Keratinocyte (primary cell): ENCODE results near the gene ATP8B1. TPM values are rescaled to one million over a fixed set of nuclear protein-coding genes. Genes with fewer than 3 reads are reported as not detected.

ENCODE experiments used
- DNase-seq: peaks from one replicate; pipeline ENCODE4 v3.0.0-alpha.2; 2011; ENCODE audit warnings: low read depth, missing footprints, low spot score
- FAIRE-seq: peaks from 2 replicates; lab custom pipeline; 2011; peaks lifted over from hg19 to GRCh38; lab: Jason Lieb, UNC
- H2AFZ ChIP-seq: 2 replicates; pipeline ENCODE4 v1.6.0; 2012; ENCODE audit warnings: low read length, control low read depth, inconsistent platforms; ENCODE audit not compliant: control insufficient read depth
- H3K27ac ChIP-seq: 2 replicates; pipeline ENCODE4 v1.5.1; 2011; ENCODE audit warnings: low read length; ENCODE audit not compliant: control insufficient read depth, insufficient read depth
- H3K27me3 ChIP-seq: 3 replicates; pipeline ENCODE4 v1.6.0; 2011; ENCODE audit warnings: low read length; ENCODE audit not compliant: control insufficient read depth, insufficient read depth; ENCODE audit errors: extremely low read depth
- H3K36me3 ChIP-seq, 2 experiments: 2 replicates in 1 of 2; 3 replicates in 1 of 2; pipeline ENCODE4 v1.5.1; 2011; ENCODE audit warnings: low read length in 2 of 2, mild to moderate bottlenecking in 1 of 2; ENCODE audit not compliant: control insufficient read depth in 2 of 2, insufficient read depth in 2 of 2; ENCODE audit errors: extremely low read depth in 1 of 2
- H3K4me1 ChIP-seq: 3 replicates; pipeline ENCODE4 v1.5.1; 2011; ENCODE audit warnings: low read length; ENCODE audit not compliant: control insufficient read depth, insufficient read depth; ENCODE audit errors: extremely low read depth
- H3K4me2 ChIP-seq: 3 replicates; pipeline ENCODE4 v1.6.0; 2011; ENCODE audit warnings: low read depth, low read length; ENCODE audit not compliant: control insufficient read depth, insufficient read depth; ENCODE audit errors: extremely low read depth
- H3K4me3 ChIP-seq, 3 experiments: fragments of 200-600 bp in 1 of 3; sonication (generic) in 1 of 3; 2 replicates in 2 of 3; 3 replicates in 1 of 3; pipeline ENCODE4 v1.5.1; 2011 to 2016; ENCODE audit warnings: low read length in 3 of 3, mild to moderate bottlenecking in 3 of 3, control low read depth in 2 of 3, inconsistent platforms in 1 of 3, low read depth in 1 of 3, mixed read lengths in 1 of 3, mixed run types in 1 of 3, moderate library complexity in 1 of 3; ENCODE audit not compliant: control insufficient read depth in 2 of 3, insufficient read depth in 2 of 3; ENCODE audit errors: extremely low read depth in 1 of 3
- H3K79me2 ChIP-seq: 2 replicates; pipeline ENCODE4 v1.6.0; 2012; ENCODE audit warnings: low read length; ENCODE audit not compliant: control insufficient read depth, insufficient read depth
- H3K9ac ChIP-seq: 3 replicates; pipeline ENCODE4 v1.6.0; 2011; ENCODE audit warnings: low read length; ENCODE audit not compliant: control insufficient read depth, insufficient read depth; ENCODE audit errors: extremely low read depth
- H3K9me1 ChIP-seq: 3 replicates; pipeline ENCODE4 v1.6.0; 2011; ENCODE audit warnings: low read length; ENCODE audit not compliant: control insufficient read depth, insufficient read depth; ENCODE audit errors: extremely low read depth
- H3K9me3 ChIP-seq: 2 replicates; pipeline ENCODE4 v1.5.1; 2012; ENCODE audit warnings: low read depth, low read length; ENCODE audit not compliant: control insufficient read depth
- H4K20me1 ChIP-seq: 3 replicates; pipeline ENCODE4 v1.6.0; 2011; ENCODE audit warnings: low read length; ENCODE audit not compliant: control insufficient read depth, insufficient read depth; ENCODE audit errors: extremely low read depth
- CTCF ChIP-seq, 3 experiments: IDR thresholded peaks in 1 of 3; conservative IDR thresholded peaks in 1 of 3; optimal IDR thresholded peaks in 1 of 3; 2 replicates in 2 of 3; 3 replicates in 1 of 3; pipeline versions ENCODE3 to v1.5.1; 2011; ENCODE audit warnings: low read length in 3 of 3, mild to moderate bottlenecking in 3 of 3, moderate library complexity in 2 of 3, control low read depth in 1 of 3, inconsistent platforms in 1 of 3; ENCODE audit not compliant: insufficient read depth in 2 of 3; ENCODE audit errors: extremely low read depth in 1 of 3
- EZH2 ChIP-seq: IDR thresholded peaks from one replicate; pipeline ENCODE4 v1.6.1; 2012; ENCODE audit warnings: inconsistent platforms, mild to moderate bottlenecking, low read length, moderate library complexity
- dilution Hi-C: fragments of 300-500 bp; cut with MboI; formaldehyde crosslinking; loops from one replicate; pipeline ENCODE4 v1.7.0; 2020; ENCODE audit warnings: low sequenced_read_pairs; ENCODE audit not compliant: extremely low pct_ligation_motif_present
- polyA plus RNA-seq, 5 experiments: library from polyadenylated mRNA; depleted of rRNA in 3 of 5; stranded (reverse) in 3 of 5; stranded (forward) in 1 of 5; unstranded in 1 of 5; fragments of >200 nt; gene quantifications; 1 replicate in 1 of 5; 2 replicates in 3 of 5; 3 replicates in 1 of 5; pipeline versions ENCODE4 v1.2.1 to v1.2.3, GENCODE V29; 2011 to 2012; ENCODE audit warnings: missing spikeins in 2 of 5, low read depth in 1 of 5, low replicate concordance in 1 of 5

The ATP8B1 gene
- polyA plus RNA-seq, 1 donor (not counting 4 experiments of a cell fraction or from before 2014, with no cell fraction given): 20.4 TPM

DNA sequence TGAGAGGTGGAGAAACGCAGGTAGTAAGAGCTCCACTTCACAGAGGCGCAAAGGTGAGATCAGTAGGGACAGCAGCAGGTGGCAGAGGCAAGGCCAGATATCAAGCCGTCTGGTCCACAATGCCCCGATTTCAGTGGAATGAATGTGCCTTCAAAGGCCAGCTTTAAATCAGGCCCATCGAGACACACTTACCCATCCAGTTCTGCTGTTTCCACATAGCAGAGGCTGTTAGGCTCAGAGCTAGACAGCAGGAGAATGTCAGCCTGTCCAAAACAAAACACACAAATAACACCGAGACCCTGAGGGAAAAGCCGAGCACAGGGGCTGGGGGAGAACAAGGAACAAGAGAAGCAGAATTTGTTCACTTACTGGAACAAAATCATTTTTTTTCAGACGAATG is 105.7 kb downstream of the ATP8B1 start:
- Histone ChIP-seq H3K27ac (no peak overlapping the region), H3K9ac (no peak overlapping the region), H2AFZ (no peak overlapping the region), H3K4me2 (no peak overlapping the region), H3K4me3 (no peak overlapping the region), H3K9me1 (no peaks in the 10 kb centered on the region), H3K9me3 (no peaks in the 10 kb centered on the region), H3K4me1 (peaks cover 7% of the 10 kb centered on the region), H3K79me2 (no peaks in the 10 kb centered on the region), H3K27me3 (no peaks in the 10 kb centered on the region), H3K36me3 (peaks cover 5 to 6% of the 10 kb centered on the region in 2 experiments), H4K20me1 (no peaks in the 10 kb centered on the region)
- FAIRE-seq (no peak), DNase-seq (no peak)
- dilution Hi-C loops: no loop called here
- TF ChIP-seq CTCF (optimal IDR thresholded peaks at IDR 0.05 in 1 of 3, IDR thresholded peaks at IDR 0.05 in 1 of 3, conservative IDR thresholded peaks at IDR 0.05 in 1 of 3; ENCODE audit: extremely low read depth in 1 of 3, insufficient read depth in 2 of 3, low read length in 3 of 3) (no peak), EZH2 (no peak)

GRCh38 chr18:57696271-57696670 is 106.8 kb downstream of the ATP8B1 start:
- Histone ChIP-seq H3K36me3 (peaks cover 4 to 6% of the 10 kb centered on the region in 2 experiments), H3K27me3 (no peaks in the 10 kb centered on the region), H3K4me1 (peaks cover 7% of the 10 kb centered on the region), H4K20me1 (no peaks in the 10 kb centered on the region), H3K4me2 (no peak overlapping the region), H3K27ac (no peak overlapping the region), H3K9me1 (no peaks in the 10 kb centered on the region), H3K4me3 (no peak overlapping the region), H3K9me3 (no peaks in the 10 kb centered on the region), H2AFZ (no peak overlapping the region), H3K79me2 (no peaks in the 10 kb centered on the region), H3K9ac (no peak overlapping the region)
- TF ChIP-seq EZH2: no peak
- TF ChIP-seq CTCF (optimal IDR thresholded peaks at IDR 0.05 in 1 of 3, IDR thresholded peaks at IDR 0.05 in 1 of 3, conservative IDR thresholded peaks at IDR 0.05 in 1 of 3; ENCODE audit: extremely low read depth in 1 of 3, insufficient read depth in 2 of 3, low read length in 3 of 3): no peak
- DNase-seq: no peak
- no peak for FAIRE-seq
- dilution Hi-C loops: no loop called here
